Body of pancreas (tissue), 4 donors: ENCODE measurements around the gene STBD1.

Experiments used
- POLR2A ChIP-seq, 3 donors: fragments of 450-650 bp; IDR thresholded peaks; one replicate each; pipeline ENCODE4 v1.6.1; 2016; ENCODE audit warnings: antibody characterized with exemption in 3 of 3, mild to moderate bottlenecking in 2 of 3
- TF ChIP-seq, protein P1 (sequence below), 7 experiments: fragments of 450-650 bp in 4 of 7; fragments of 200-600 bp in 3 of 7; sonication (generic) in 3 of 7; IDR thresholded peaks; one replicate each; pipeline ENCODE4 v1.5.1; 2016 to 2019; ENCODE audit warnings: antibody characterized with exemption in 7 of 7

DNA sequence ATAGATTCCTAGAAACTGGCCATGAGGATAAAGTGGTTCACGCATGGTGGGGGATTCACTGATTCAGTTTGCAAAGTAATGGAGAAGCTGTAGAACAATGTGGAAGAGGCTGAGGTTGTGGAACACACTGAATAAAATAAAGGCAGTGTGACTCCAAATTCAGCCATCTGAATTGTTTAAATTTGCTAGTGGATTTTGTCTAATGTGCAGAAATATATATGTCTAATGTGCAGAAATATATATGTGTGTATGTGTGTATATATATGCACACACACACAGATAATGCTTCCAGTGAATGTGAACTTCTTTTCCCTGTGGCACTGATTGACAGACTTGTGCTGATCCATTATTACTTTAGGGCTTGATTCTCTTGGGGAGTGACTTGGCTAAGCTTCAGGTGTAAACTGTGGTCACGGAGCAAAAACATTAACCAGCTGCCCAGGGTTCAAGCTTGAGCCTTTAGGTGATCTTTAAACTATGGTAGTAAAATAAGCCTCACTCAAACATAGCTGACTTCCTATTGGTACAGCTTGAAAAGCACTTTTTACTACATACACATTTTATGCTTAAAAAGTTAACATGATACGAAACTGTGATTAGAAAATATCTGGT, 3.5 kb downstream of the STBD1 start:
- TF ChIP-seq, protein P1, sequence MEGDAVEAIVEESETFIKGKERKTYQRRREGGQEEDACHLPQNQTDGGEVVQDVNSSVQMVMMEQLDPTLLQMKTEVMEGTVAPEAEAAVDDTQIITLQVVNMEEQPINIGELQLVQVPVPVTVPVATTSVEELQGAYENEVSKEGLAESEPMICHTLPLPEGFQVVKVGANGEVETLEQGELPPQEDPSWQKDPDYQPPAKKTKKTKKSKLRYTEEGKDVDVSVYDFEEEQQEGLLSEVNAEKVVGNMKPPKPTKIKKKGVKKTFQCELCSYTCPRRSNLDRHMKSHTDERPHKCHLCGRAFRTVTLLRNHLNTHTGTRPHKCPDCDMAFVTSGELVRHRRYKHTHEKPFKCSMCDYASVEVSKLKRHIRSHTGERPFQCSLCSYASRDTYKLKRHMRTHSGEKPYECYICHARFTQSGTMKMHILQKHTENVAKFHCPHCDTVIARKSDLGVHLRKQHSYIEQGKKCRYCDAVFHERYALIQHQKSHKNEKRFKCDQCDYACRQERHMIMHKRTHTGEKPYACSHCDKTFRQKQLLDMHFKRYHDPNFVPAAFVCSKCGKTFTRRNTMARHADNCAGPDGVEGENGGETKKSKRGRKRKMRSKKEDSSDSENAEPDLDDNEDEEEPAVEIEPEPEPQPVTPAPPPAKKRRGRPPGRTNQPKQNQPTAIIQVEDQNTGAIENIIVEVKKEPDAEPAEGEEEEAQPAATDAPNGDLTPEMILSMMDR (IDR thresholded peaks at IDR 0.05) = no peak
- TF ChIP-seq POLR2A (IDR thresholded peaks at IDR 0.05) = no peak
